DND-41 (cell line): Measurements from ENCODE around the gene MYO1B.

Source experiments
- EZH2 ChIP-seq: IDR thresholded peaks from 3 replicates; pipeline ENCODE4 v1.6.1; 2012; ENCODE audit warnings: borderline replicate concordance, low read depth, mild to moderate bottlenecking, moderate library complexity, low read length, inconsistent platforms; ENCODE audit not compliant: severe bottlenecking
- TF ChIP-seq, protein P1 (sequence below): IDR thresholded peaks from 2 replicates; pipeline ENCODE4 v1.5.1; 2012; ENCODE audit warnings: borderline replicate concordance, low read length, moderate library complexity, mild to moderate bottlenecking; ENCODE audit not compliant: poor library complexity, severe bottlenecking; ENCODE audit errors: extremely low read depth

DNA sequence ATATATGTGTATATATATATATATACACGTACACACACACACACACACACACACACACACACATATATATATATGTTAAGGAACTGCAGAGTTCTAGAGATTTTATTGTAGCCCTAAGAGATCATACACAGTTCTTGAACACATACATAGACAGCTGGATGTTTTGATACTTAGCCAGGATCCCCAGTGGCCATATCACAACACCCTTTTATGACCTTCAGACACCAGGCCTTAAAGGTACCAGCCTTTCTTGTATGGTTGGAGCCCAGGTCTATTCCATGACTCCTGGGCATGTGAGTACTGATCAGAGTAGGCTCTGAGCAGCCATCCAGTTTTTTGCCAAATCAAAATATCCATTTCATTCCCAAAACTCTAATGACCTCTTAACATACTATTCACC, 138.3 kb downstream of the MYO1B start:
- TF ChIP-seq, protein P1, sequence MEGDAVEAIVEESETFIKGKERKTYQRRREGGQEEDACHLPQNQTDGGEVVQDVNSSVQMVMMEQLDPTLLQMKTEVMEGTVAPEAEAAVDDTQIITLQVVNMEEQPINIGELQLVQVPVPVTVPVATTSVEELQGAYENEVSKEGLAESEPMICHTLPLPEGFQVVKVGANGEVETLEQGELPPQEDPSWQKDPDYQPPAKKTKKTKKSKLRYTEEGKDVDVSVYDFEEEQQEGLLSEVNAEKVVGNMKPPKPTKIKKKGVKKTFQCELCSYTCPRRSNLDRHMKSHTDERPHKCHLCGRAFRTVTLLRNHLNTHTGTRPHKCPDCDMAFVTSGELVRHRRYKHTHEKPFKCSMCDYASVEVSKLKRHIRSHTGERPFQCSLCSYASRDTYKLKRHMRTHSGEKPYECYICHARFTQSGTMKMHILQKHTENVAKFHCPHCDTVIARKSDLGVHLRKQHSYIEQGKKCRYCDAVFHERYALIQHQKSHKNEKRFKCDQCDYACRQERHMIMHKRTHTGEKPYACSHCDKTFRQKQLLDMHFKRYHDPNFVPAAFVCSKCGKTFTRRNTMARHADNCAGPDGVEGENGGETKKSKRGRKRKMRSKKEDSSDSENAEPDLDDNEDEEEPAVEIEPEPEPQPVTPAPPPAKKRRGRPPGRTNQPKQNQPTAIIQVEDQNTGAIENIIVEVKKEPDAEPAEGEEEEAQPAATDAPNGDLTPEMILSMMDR: no peak
- TF ChIP-seq EZH2: no peak
